Loucy (cell line): ENCODE data around the gene CUX1.

Experiments used
- H2AFZ ChIP-seq: fragments of 200-600 bp; sonication (generic); 2 replicates; pipeline ENCODE4 v1.6.0; 2016; ENCODE audit warnings: antibody characterized with exemption, mild to moderate bottlenecking, low read length, moderate library complexity
- H3F3A ChIP-seq: fragments of 200-600 bp; 2 replicates; pipeline ENCODE4 v1.6.0; 2016; ENCODE audit warnings: antibody characterized with exemption, low read depth, mild to moderate bottlenecking
- H3K27me3 ChIP-seq: fragments of 200-600 bp; sonication (generic); 2 replicates; pipeline ENCODE4 v1.6.1; 2014; ENCODE audit warnings: low read length, mild to moderate bottlenecking; ENCODE audit not compliant: insufficient read depth, poor library complexity, severe bottlenecking
- H3K36me3 ChIP-seq: fragments of 200-600 bp; sonication (generic); 2 replicates; pipeline ENCODE4 v1.6.1; 2016; ENCODE audit warnings: low read length; ENCODE audit not compliant: insufficient read depth
- H3K4me1 ChIP-seq: fragments of 200-600 bp; sonication (generic); 2 replicates; pipeline ENCODE4 v1.5.1; 2014; ENCODE audit warnings: low read length, mild to moderate bottlenecking; ENCODE audit not compliant: insufficient read depth, poor library complexity, severe bottlenecking
- H3K4me2 ChIP-seq: fragments of 200-600 bp; sonication (generic); 2 replicates; pipeline ENCODE4 v1.6.0; 2014; ENCODE audit warnings: antibody characterized with exemption, low read length, low read depth, mild to moderate bottlenecking; ENCODE audit not compliant: poor library complexity, severe bottlenecking
- H3K4me3 ChIP-seq: fragments of 200-600 bp; sonication (generic); 2 replicates; pipeline ENCODE4 v1.5.1; 2014; ENCODE audit warnings: low read length, mild to moderate bottlenecking, mixed read lengths; ENCODE audit not compliant: poor library complexity, severe bottlenecking
- H3K79me2 ChIP-seq: fragments of 200-600 bp; sonication (generic); 2 replicates; pipeline ENCODE4 v1.6.1; 2014; ENCODE audit warnings: low read length; ENCODE audit not compliant: insufficient read depth
- H3K9ac ChIP-seq: fragments of 200-600 bp; sonication (generic); 2 replicates; pipeline ENCODE4 v1.6.0; 2014; ENCODE audit warnings: mild to moderate bottlenecking, low read depth, low read length, moderate library complexity; ENCODE audit not compliant: poor library complexity, severe bottlenecking
- H3K9me2 ChIP-seq: fragments of 200-600 bp; sonication (generic); replicated peaks from 2 replicates; pipeline ENCODE4 v1.6.1; 2016; ENCODE audit warnings: low read depth, low read length, mixed read lengths
- H3K9me3 ChIP-seq: fragments of 200-600 bp; sonication (generic); 2 replicates; pipeline ENCODE4 v1.6.1; 2014; ENCODE audit warnings: mild to moderate bottlenecking, antibody characterized with exemption, low read length, low read depth; ENCODE audit not compliant: insufficient read depth
- H4K20me1 ChIP-seq: fragments of 200-600 bp; sonication (generic); 2 replicates; pipeline ENCODE4 v1.6.0; 2014; ENCODE audit warnings: antibody characterized with exemption, low read length, mild to moderate bottlenecking; ENCODE audit not compliant: insufficient read depth, poor library complexity, severe bottlenecking
- EZH2phosphoT487 ChIP-seq: fragments of 200-600 bp; IDR thresholded peaks from 2 replicates; pipeline ENCODE4 v1.6.1; 2018; ENCODE audit warnings: antibody characterized with exemption, mild to moderate bottlenecking, moderate library complexity, borderline replicate concordance
- TF ChIP-seq, protein P1 (sequence below): fragments of 200-600 bp; sonication (generic); conservative IDR thresholded peaks from 2 replicates; pipeline ENCODE4 v1.5.1; 2014; ENCODE audit warnings: mild to moderate bottlenecking, antibody characterized with exemption, low read length

Gene CUX1

DNA sequence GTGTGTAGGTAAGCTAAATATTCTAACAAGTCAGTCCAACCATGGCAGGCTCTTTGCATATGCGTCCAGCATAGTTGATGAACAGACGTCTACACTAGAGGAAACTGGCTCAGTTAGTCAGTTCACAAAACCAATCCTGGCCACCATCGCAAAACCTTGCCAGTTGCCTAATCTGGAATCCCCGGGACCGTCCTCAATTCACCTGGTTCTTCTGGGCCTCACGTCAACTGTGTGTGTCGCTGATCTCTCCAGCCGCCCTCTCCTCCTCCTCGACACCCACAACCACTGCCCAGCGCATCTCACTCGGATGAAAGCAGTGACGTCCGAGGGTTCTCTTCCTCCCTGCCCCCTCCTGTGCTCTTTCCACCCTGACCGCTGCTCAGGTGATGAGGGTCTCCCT, 251.4 kb downstream of the CUX1 start:
- Histone ChIP-seq H3K4me1 (peaks cover 12% of the 10 kb centered on the region), H3K27me3 (no peaks in the 10 kb centered on the region), H3F3A (no peaks in the 10 kb centered on the region), H2AFZ (no peak overlapping the region), H3K9me2 (no peaks in the 10 kb centered on the region), H3K36me3 (peaks cover 43% of the 10 kb centered on the region), H3K79me2 (peaks cover 28% of the 10 kb centered on the region; the same call in 1 of the 2 replicates), H3K4me2 (no peak overlapping the region), H3K9ac (no peak overlapping the region), H3K9me3 (peaks cover 8% of the 10 kb centered on the region; the same call in 1 of the 2 replicates), H4K20me1 (peaks cover 4% of the 10 kb centered on the region), H3K4me3 (no peak overlapping the region)
- TF ChIP-seq, protein P1, sequence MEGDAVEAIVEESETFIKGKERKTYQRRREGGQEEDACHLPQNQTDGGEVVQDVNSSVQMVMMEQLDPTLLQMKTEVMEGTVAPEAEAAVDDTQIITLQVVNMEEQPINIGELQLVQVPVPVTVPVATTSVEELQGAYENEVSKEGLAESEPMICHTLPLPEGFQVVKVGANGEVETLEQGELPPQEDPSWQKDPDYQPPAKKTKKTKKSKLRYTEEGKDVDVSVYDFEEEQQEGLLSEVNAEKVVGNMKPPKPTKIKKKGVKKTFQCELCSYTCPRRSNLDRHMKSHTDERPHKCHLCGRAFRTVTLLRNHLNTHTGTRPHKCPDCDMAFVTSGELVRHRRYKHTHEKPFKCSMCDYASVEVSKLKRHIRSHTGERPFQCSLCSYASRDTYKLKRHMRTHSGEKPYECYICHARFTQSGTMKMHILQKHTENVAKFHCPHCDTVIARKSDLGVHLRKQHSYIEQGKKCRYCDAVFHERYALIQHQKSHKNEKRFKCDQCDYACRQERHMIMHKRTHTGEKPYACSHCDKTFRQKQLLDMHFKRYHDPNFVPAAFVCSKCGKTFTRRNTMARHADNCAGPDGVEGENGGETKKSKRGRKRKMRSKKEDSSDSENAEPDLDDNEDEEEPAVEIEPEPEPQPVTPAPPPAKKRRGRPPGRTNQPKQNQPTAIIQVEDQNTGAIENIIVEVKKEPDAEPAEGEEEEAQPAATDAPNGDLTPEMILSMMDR: no peak
- TF ChIP-seq EZH2phosphoT487: no peak

DNA sequence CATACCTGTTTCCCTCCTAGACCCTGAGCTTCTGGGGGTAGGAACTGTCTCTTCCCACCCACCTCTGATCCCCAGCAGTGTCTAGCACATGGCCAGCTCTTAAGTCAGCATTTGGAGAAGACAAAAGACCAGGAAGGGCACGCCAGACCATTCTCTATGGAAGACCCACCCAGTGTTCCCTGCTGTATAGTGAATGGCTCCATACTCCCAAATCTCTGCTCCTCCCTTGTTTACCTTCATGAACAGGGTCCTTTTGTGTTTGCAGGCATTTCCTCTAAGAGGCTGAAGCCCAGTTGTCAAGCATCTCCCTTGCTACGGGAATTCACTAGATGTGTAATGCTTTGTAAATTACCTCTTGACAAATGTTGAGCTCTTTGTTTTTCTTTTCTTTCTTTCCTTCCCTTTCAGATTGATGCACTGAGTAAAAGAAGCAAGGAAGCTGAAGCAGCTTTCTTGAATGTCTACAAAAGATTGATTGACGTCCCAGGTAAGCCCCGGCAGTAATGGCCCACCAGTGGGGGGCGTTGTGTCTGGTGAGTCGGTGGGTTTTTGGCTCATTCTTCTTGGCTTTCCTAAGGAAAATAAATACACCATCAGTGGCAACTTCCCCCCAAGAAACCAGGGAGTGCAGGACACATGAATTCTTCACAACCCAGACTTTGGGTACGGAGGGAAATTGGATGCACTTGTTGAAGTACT, 252.7 kb downstream of the CUX1 start:
- H3K9me2 ChIP-seq: no peaks in the 10 kb centered on the region

DNA sequence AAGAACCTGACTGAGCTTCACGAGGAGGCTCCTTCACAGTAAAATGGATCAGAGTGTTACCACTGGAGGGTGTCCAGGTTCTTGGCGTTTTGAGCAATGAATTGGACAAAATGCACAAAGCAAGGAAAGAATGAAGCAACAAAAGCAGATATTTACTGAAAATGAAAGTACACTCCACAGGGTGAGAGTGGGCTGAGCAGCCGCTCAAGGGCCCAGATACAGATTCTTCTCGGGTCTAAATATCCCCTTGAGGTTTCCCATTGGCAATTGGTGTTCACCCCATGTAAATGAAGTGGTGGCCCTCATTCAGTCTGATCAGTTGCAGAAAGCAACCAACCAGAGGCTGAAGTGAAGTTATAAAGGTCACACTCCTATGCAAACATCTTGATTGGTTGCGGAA, 254.6 kb downstream of the CUX1 start:
- Histone ChIP-seq H3F3A (no peaks in the 10 kb centered on the region), H3K9ac (no peak overlapping the region), H3K4me1 (peaks cover 4% of the 10 kb centered on the region), H3K9me3 (peaks cover 8% of the 10 kb centered on the region; the same call in 1 of the 2 replicates), H2AFZ (no peak overlapping the region), H3K79me2 (peaks cover 5% of the 10 kb centered on the region; the same call in 1 of the 2 replicates), H3K27me3 (no peaks in the 10 kb centered on the region), H4K20me1 (no peaks in the 10 kb centered on the region), H3K4me2 (no peak overlapping the region), H3K9me2 (no peaks in the 10 kb centered on the region), H3K4me3 (no peak overlapping the region), H3K36me3 (peaks cover 52% of the 10 kb centered on the region)
- TF ChIP-seq EZH2phosphoT487: no peak
- TF ChIP-seq, protein P1: no peak

More for the DNA sequence above, 252.7 kb downstream of the CUX1 start:
- H3K79me2 ChIP-seq: peaks cover 16% of the 10 kb centered on the region; the same call in 1 of the 2 replicates
- TF ChIP-seq EZH2phosphoT487: no peak
- TF ChIP-seq, protein P1: peak; percentile 30
- H3K4me3 ChIP-seq: no peak overlapping the region
- H3K27me3 ChIP-seq: no peaks in the 10 kb centered on the region
- H3K9me3 ChIP-seq: peaks cover 8% of the 10 kb centered on the region; the same call in 1 of the 2 replicates
- no peak overlapping the region for H2AFZ ChIP-seq
- H4K20me1 ChIP-seq: peaks cover 4% of the 10 kb centered on the region
- no peak overlapping the region for H3K9ac ChIP-seq
- H3K36me3 ChIP-seq: peaks cover 50% of the 10 kb centered on the region
- H3K4me1 ChIP-seq: peaks cover 2% of the 10 kb centered on the region
- no peak overlapping the region for H3K4me2 ChIP-seq
- no peaks in the 10 kb centered on the region for H3F3A ChIP-seq
